ENCODE data around the gene XG. TPM values are rescaled to one million over a fixed set of nuclear protein-coding genes. Genes with fewer than 3 reads are reported as not detected.

XG gene
- total RNA-seq, 1 donor from 2014 or later = 0.63 TPM

GRCh38 chrX:2709556-2709955 is 42.3 kb upstream of the XG start:
- Mint-ChIP-seq H3K27me3 (no peaks in the 10 kb centered on the region), H3K27ac (peak overlapping the region; percentile 97), H3K4me1 (ENCODE audit: unreplicated experiment) (peaks cover 47% of the 10 kb centered on the region), H3K36me3 (peaks cover 14% of the 10 kb centered on the region), H3K9me3 (no peaks in the 10 kb centered on the region), H3K4me3 (peak overlapping the region; percentile 80)
- DNase-seq (ENCODE audit: extremely low spot score, unreplicated experiment) = no peak
- TF ChIP-seq CTCF (conservative IDR thresholded peaks at IDR 0.05) = no peak

- no peak for TF ChIP-seq CTCF (conservative IDR thresholded peaks at IDR 0.05)
- H3K36me3 Mint-ChIP-seq = peaks cover 16% of the 10 kb centered on the region
- H3K4me1 Mint-ChIP-seq (ENCODE audit: unreplicated experiment) = peaks cover 42% of the 10 kb centered on the region
- DNase-seq (ENCODE audit: extremely low spot score, unreplicated experiment) = no peak
- H3K27ac Mint-ChIP-seq = peak overlapping the region; percentile 97
- H3K4me3 Mint-ChIP-seq = peak overlapping the region; percentile 80
- H3K27me3 Mint-ChIP-seq = no peaks in the 10 kb centered on the region
- H3K9me3 Mint-ChIP-seq = no peaks in the 10 kb centered on the region
Measured at GRCh38 chrX:2710041-2710840, 41.6 kb upstream of the XG start.

GRCh38 chrX:2711441-2711840 is 40.4 kb upstream of the XG start:
- Mint-ChIP-seq H3K9me3 (no peaks in the 10 kb centered on the region), H3K4me3 (no peak overlapping the region), H3K27ac (no peak overlapping the region), H3K4me1 (ENCODE audit: unreplicated experiment) (peaks cover 37% of the 10 kb centered on the region), H3K27me3 (no peaks in the 10 kb centered on the region), H3K36me3 (peaks cover 19% of the 10 kb centered on the region)
- DNase-seq (ENCODE audit: extremely low spot score, unreplicated experiment) = no peak
- TF ChIP-seq CTCF (conservative IDR thresholded peaks at IDR 0.05) = no peak

- H3K9me3 Mint-ChIP-seq = no peaks in the 10 kb centered on the region
- H3K36me3 Mint-ChIP-seq = peaks cover 21% of the 10 kb centered on the region
- no peak for DNase-seq (ENCODE audit: extremely low spot score, unreplicated experiment)
Measured at GRCh38 chrX:2712428-2712827, 39.4 kb upstream of the XG start.

More at GRCh38 chrX:2712428-2712827, 39.4 kb upstream of the XG start:
- Mint-ChIP-seq H3K27ac (no peak overlapping the region), H3K27me3 (no peaks in the 10 kb centered on the region), H3K4me3 (no peak overlapping the region), H3K4me1 (ENCODE audit: unreplicated experiment) (peaks cover 31% of the 10 kb centered on the region)
- no peak for TF ChIP-seq CTCF (conservative IDR thresholded peaks at IDR 0.05)

Measured in type B pancreatic cell (in vitro differentiated cells).